Suppressor macrophage treated with lipopolysaccharide for 4 hours (primary cell): ENCODE measurements around the gene ITGB7.
"Not testable (repeated sequence)": the region's sequence is repeated elsewhere in the genome, so short reads cannot be mapped to it uniquely, and the experiment has no call there.

Source experiments
- DNase-seq: peaks from one replicate; pipeline ENCODE4 v3.0.0-alpha.2; 2020

The ITGB7 gene

DNA sequence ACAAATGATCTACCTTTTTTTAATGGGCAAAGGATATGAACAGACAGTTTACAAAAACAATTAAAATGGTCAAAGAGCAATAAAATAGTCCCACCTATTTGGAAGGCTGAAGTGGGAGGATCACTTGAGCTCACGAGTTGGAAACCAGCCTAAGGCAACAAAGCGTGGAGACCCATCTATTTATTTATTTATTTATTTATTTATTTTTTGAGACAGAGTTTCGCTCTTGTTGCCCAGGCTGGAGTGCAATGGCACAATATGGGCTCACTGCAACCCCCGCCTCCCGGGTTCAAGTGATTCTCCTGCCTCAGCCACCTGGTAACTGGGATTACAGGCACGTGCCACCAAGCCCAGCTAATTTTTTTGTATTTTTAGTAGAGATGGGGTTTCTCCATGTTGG, 29.6 kb downstream of the ITGB7 start:
- not testable (repeated sequence) for DNase-seq

GRCh38 chr12:53176750-53177149, 30.3 kb downstream of the ITGB7 start:
- DNase-seq = no peak

DNA sequence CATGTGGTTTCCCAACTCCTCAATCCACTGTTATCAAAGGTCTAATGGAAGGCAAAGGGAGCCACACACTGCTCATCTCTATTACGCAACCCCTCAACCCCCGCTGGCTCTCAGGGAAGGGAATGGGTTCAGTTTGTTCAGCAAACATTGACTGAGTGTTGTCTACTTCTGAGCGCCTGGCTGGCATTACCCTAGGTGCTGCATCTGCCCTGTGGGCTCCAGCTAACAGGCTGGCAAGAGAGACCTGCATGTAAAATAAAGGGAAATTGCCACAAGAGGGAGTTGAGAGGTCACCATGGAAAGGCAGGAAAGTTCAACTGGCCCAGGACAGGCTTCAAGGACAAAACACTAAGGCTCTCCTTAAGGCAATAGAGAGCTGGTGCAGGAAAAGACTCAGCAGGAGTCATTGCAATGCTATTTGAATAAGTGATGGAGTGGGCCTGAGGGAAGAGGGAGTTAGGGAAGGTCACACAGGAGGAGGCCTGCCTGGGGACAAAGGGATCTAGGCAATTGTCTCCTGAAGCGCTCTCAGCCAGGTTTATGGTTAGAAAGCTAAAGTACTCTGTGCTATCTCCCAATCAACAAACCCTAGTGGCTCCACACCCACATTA, 32.1 kb downstream of the ITGB7 start:
- peak; percentile 42 for DNase-seq

- no peak for DNase-seq
Measured at GRCh38 chr12:53173085-53173715, 33.9 kb downstream of the ITGB7 start.

DNA sequence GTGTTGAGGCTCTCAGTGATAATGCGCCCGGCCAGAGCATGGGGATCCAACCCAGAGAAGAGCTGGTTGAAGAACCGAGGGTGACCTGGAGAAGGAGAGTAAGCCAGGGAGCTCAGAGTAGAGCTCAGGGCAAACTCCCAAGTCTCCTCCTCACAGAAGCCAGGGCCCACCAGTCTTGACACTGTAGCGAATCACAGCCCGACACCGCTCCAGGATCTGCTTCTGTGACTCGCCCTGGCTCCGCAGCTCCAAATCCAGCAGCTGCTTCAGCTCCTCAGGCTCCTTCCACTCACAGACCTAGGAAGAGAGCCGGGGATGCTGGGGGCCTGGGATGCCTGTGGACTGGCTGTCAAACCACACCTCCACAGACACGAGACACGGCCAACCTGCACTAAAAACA, 34.7 kb downstream of the ITGB7 start:
- no peak for DNase-seq

- no peak for DNase-seq
Measured at GRCh38 chr12:53171725-53172329, 35.2 kb downstream of the ITGB7 start.

DNA sequence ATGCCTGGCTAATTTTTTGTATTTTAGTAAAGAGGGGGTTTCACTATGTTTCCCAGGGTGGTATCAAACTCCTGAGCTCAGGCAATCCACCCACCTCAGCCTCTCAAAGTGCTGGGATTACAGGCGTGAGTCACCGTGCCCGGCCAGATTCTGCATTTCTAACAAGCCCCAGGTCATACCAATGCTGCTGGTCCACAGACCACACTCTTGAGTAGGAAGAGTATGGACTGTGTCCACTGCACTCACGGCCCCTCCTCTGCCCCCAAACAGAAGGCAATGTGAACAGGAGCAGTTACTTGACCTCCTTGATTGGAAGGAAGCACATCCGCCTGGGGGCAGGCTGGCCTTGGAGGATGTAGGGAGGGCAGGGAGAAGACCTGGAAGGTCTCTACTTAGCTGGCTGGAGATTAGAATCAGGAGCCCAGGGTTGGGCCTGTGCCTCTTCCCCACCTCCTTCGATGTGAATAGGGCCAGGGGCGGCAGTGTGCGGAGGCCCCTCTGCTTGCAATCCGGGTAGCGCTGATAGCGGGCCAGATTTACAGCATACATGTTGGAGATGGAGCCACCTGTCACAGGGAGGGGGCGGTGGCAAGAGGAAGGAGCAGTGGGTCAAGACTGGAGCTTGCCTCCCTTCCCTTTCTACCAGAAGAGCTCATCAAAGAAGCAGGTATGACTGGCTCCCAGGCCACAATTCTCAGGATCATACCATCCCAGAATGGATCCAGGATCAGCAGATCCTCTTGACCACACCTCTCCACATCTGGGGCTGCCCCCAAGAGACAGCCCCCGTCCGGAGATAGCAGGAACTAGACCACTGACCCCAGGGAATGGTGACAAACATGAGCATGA, 36.0 kb downstream of the ITGB7 start:
- no peak for DNase-seq

DNA sequence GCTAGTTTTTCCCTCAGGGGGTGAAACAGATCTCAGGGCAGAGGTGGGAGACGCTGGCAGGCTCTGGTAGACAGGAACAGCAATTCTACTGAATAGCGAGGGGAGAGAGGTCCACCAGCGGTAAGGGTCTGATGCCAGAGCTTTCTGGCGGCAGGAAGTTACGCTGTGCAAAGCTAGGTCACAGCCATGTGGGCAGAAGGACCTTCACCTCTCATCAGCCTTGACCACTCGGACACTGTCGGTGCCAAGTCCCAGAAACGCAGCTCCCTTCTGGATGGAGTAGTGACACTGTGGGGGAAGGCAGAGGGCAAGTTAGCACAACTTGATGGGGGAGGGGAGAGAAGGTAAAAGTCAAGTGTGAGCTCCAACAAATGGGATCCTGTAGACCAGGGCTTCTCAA, 36.8 kb downstream of the ITGB7 start:
- no peak for DNase-seq

- DNase-seq = no peak
Measured at GRCh38 chr12:53169644-53170043, 37.4 kb downstream of the ITGB7 start.

- no peak for DNase-seq
Measured at GRCh38 chr12:53166837-53167236, 40.2 kb downstream of the ITGB7 start.

DNA sequence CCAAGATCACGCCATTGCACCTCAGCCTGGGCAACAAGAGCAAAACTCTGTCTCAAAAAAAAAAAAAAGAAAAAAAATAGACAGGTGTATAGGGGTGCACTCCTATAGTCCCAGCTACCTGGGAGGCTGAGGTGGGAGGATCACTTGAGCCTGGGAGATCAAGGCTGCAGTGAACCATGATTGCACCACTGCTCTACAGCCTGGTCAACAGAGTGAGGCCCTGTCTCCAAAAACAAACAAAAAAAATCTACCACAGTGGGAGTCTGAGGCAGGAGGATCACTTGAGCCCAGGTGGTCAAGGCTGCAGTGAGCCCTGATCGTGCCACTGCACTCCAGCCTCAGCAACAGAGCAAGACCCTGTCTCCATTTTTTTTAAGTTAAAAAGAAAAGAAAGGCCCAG, 44.0 kb downstream of the ITGB7 start:
- not testable (repeated sequence) for DNase-seq

DNA sequence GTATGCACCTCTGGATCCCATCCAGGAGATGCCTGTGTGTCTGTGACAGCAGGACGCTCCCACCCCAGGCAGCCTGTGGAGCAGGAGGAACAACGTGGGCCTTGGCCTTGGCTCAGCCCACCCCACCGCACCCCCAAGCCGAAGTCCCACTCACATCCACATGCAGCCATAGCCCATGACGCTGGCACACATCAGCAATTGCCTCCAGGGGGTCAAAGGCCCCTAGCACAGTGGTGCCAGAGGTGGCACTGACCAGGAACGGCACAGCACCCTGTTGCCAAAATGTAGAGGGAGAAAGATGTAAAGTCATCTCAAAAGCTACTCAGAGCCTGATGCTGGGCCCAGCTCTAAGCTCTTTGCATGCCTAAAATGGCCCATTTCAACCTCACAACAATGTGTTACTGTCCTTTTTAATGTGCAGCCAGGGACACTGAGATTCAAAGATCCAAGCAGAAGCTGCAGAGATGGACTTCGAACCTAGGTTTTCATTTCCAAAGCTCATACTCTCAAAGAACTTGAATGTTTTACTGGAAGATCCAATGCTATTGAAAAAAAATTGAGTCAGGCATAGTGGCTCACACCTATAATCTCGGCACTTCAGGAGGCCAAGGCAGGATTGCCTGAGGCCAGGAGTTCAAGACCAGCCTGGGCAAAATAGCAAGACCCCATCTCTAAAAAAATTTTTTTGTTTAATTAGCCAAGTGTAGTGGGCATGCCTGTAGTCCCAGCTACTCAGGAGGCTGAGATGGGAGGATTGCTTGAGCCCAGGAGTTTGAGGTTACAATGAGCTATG, 45.7 kb downstream of the ITGB7 start:
- no peak for DNase-seq

- no peak for DNase-seq
Measured at GRCh38 chr12:53160673-53161072, 46.4 kb downstream of the ITGB7 start.

DNA sequence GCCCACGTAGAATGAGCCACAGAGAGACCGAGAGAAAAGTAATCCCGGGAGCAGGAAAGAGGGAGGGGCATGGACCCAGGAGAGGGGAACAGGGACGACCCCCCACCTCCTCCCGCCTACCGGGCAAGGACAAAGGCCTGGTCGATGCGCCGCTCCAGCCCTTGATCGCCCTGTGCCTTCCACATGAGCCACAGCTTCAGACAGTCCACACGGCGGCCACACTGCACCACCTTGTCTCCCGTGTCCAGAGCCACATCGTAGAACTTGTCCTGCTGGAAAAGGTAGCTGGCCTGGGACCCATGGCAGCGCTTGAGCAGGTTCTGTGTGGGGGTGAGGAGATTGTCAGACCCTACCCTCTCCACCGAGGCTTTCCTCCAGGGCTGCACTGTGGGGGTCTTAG, 47.1 kb downstream of the ITGB7 start:
- DNase-seq = no peak

GRCh38 chr12:53159195-53159839, 47.7 kb downstream of the ITGB7 start:
- peak; percentile 83 for DNase-seq

GRCh38 chr12:53152390-53152789, 54.7 kb downstream of the ITGB7 start:
- no peak for DNase-seq

GRCh38 chr12:53151039-53151438, 56.0 kb downstream of the ITGB7 start:
- DNase-seq = no peak

DNA sequence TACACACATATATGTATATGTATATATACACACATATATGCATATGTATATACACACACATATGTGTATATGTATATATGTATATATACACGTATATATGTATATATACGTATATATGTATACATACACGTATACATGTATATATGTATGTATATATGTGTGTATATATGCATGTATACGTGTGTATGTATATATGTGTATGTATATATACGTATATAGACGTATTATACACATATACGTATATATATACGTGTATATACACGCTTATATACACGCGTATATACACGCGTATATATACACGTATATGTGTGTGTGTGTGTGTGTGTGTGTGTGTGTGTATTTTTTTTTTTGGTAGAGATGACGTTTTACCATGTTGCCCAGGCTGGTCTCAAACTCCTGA, 59.4 kb downstream of the ITGB7 start:
- DNase-seq = no peak

- DNase-seq = no peak
Measured at GRCh38 chr12:53147181-53147580, 59.9 kb downstream of the ITGB7 start.

GRCh38 chr12:53145383-53146260, 61.4 kb downstream of the ITGB7 start:
- no peak for DNase-seq

GRCh38 chr12:53143355-53143754, 63.7 kb downstream of the ITGB7 start:
- DNase-seq = no peak
